DOHH2 (cell line): ENCODE measurements around the gene FA2H.

Experiments used
- H3F3A ChIP-seq: fragments of 200-600 bp; sonication (generic), shearing (Covaris generic); 2 replicates; pipeline ENCODE4 v1.6.0; 2016; ENCODE audit warnings: antibody characterized with exemption, mild to moderate bottlenecking; ENCODE audit not compliant: control insufficient read depth, insufficient read depth
- H3K27ac ChIP-seq: fragments of 200-600 bp; sonication (generic); 2 replicates; pipeline ENCODE4 v1.5.1; 2014; ENCODE audit warnings: low read depth, mild to moderate bottlenecking, low read length, moderate library complexity
- H3K27me3 ChIP-seq: fragments of 200-600 bp; sonication (generic); 2 replicates; pipeline ENCODE4 v1.6.1; 2014; ENCODE audit warnings: mild to moderate bottlenecking, low read length, mixed read lengths; ENCODE audit not compliant: control insufficient read depth
- H3K36me3 ChIP-seq: fragments of 200-600 bp; sonication (generic); 2 replicates; pipeline ENCODE4 v1.6.1; 2014; ENCODE audit warnings: mild to moderate bottlenecking, low read length, moderate library complexity, mixed read lengths; ENCODE audit not compliant: control insufficient read depth
- H3K4me1 ChIP-seq: fragments of 200-600 bp; sonication (generic); 2 replicates; pipeline ENCODE4 v1.6.1; 2014; ENCODE audit warnings: mild to moderate bottlenecking, low read length, mixed read lengths; ENCODE audit not compliant: control insufficient read depth
- H3K4me2 ChIP-seq: fragments of 200-600 bp; sonication (generic); 2 replicates; pipeline ENCODE4 v1.6.0; 2014; ENCODE audit warnings: mild to moderate bottlenecking, low read length, moderate library complexity
- H3K4me3 ChIP-seq: fragments of 200-600 bp; sonication (generic); 2 replicates; pipeline ENCODE4 v1.5.1; 2014; ENCODE audit warnings: mild to moderate bottlenecking, low read length, mixed read lengths
- H3K79me2 ChIP-seq: fragments of 200-600 bp; sonication (generic); 2 replicates; pipeline ENCODE4 v1.6.1; 2014; ENCODE audit warnings: mild to moderate bottlenecking, low read length, mixed read lengths; ENCODE audit not compliant: control insufficient read depth
- H3K9me2 ChIP-seq: fragments of 200-600 bp; sonication (generic); replicated peaks from 2 replicates; pipeline ENCODE4 v1.6.1; 2014; ENCODE audit warnings: mild to moderate bottlenecking, low read length, mixed read lengths; ENCODE audit not compliant: control insufficient read depth
- H3K9me3 ChIP-seq: fragments of 200-600 bp; sonication (generic); 2 replicates; pipeline ENCODE4 v1.6.1; 2014; ENCODE audit warnings: antibody characterized with exemption, low read length, mixed read lengths; ENCODE audit not compliant: control insufficient read depth, insufficient read depth
- H4K20me1 ChIP-seq: fragments of 200-600 bp; sonication (generic); 2 replicates; pipeline ENCODE4 v1.6.0; 2014; ENCODE audit warnings: low read depth, mild to moderate bottlenecking, antibody characterized with exemption, low read length, moderate library complexity; ENCODE audit not compliant: control insufficient read depth, insufficient read depth
- CTCF ChIP-seq: fragments of 200-600 bp; sonication (generic); IDR thresholded peaks from one replicate; pipeline ENCODE4 v1.5.1; 2014; ENCODE audit warnings: antibody characterized with exemption, mild to moderate bottlenecking, low read depth, low read length; ENCODE audit not compliant: poor library complexity, severe bottlenecking
- EZH2phosphoT487 ChIP-seq: fragments of 200-600 bp; sonication (generic); IDR thresholded peaks from 2 replicates; pipeline ENCODE4 v1.6.1; 2017; ENCODE audit warnings: borderline replicate concordance, mild to moderate bottlenecking, antibody characterized with exemption, low read length, moderate library complexity, mixed read lengths

Gene FA2H

GRCh38 chr16:74758801-74759200, 15.8 kb downstream of the FA2H start:
- H3K79me2 ChIP-seq: no peaks in the 10 kb centered on the region
- H3K9me2 ChIP-seq: no peaks in the 10 kb centered on the region
- H3F3A ChIP-seq: no peaks in the 10 kb centered on the region
- no peaks in the 10 kb centered on the region for H4K20me1 ChIP-seq
- peaks cover 2% of the 10 kb centered on the region; the same call in 1 of the 2 replicates for H3K27me3 ChIP-seq
- no peak overlapping the region for H3K4me2 ChIP-seq
- no peaks in the 10 kb centered on the region for H3K36me3 ChIP-seq
- TF ChIP-seq EZH2phosphoT487: no peak
- TF ChIP-seq CTCF: no peak
- H3K4me1 ChIP-seq: no peaks in the 10 kb centered on the region
- no peak overlapping the region for H3K27ac ChIP-seq
- no peaks in the 10 kb centered on the region for H3K9me3 ChIP-seq
- H3K4me3 ChIP-seq: no peak overlapping the region

GRCh38 chr16:74757349-74757748, 17.3 kb downstream of the FA2H start:
- Histone ChIP-seq H3K9me2 (no peaks in the 10 kb centered on the region), H3K9me3 (no peaks in the 10 kb centered on the region), H3K36me3 (no peaks in the 10 kb centered on the region), H3K27me3 (peaks cover 2% of the 10 kb centered on the region; the same call in 1 of the 2 replicates), H4K20me1 (no peaks in the 10 kb centered on the region), H3F3A (no peaks in the 10 kb centered on the region), H3K4me3 (no peak overlapping the region), H3K27ac (no peak overlapping the region), H3K79me2 (no peaks in the 10 kb centered on the region), H3K4me2 (no peak overlapping the region), H3K4me1 (no peaks in the 10 kb centered on the region)
- no peak for TF ChIP-seq CTCF
- no peak for TF ChIP-seq EZH2phosphoT487

GRCh38 chr16:74756203-74756602, 18.4 kb downstream of the FA2H start:
- no peaks in the 10 kb centered on the region for H3K79me2 ChIP-seq
- H3K9me2 ChIP-seq: no peaks in the 10 kb centered on the region
- H3K27me3 ChIP-seq: peaks cover 2% of the 10 kb centered on the region; the same call in 1 of the 2 replicates
- no peaks in the 10 kb centered on the region for H3K36me3 ChIP-seq
- H3K4me3 ChIP-seq: no peak overlapping the region
- TF ChIP-seq CTCF (no peak), EZH2phosphoT487 (no peak)
- H3K27ac ChIP-seq: no peak overlapping the region
- no peaks in the 10 kb centered on the region for H4K20me1 ChIP-seq
- no peaks in the 10 kb centered on the region for H3K9me3 ChIP-seq
- no peak overlapping the region for H3K4me2 ChIP-seq
- H3K4me1 ChIP-seq: no peaks in the 10 kb centered on the region
- H3F3A ChIP-seq: no peaks in the 10 kb centered on the region
